NCI-H1417 treated with DMSO at 0.1 percent for 48 hours (cell line): ENCODE measurements around the gene GALNT15.

Source experiments
- DNase-seq: peaks from one replicate; lab custom pipeline; 2025; lab: John Stamatoyannopoulos, UW

GALNT15 gene

GRCh38 chr3:16253601-16254000, 79.1 kb downstream of the GALNT15 start:
- no peak for DNase-seq

- DNase-seq, result no peak
Measured at GRCh38 chr3:16254916-16255315, 80.4 kb downstream of the GALNT15 start.

- no peak for DNase-seq
Measured at GRCh38 chr3:16255326-16255725, 80.8 kb downstream of the GALNT15 start.

GRCh38 chr3:16255726-16256125, 81.2 kb downstream of the GALNT15 start:
- DNase-seq, result peak; percentile 84

DNA sequence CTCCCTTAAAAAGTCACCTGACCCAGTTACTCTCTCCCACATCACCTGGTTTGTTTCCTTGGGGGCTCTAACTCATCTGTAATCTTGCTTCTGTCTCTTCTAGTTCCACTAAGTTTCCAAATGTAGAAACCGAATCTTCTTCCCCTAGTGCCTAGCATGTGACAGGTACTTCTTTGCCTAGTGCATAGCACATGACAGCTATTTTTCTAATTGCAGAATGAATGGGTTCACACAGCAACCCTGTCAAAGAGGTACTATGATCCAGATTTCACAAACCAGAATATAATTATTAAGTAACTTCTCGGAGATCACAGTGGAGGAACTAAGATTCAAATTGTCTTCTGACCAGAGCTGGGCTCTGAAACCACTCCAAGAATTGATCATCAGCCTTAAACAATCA, 82.8 kb downstream of the GALNT15 start:
- no peak for DNase-seq

- no peak for DNase-seq
Measured at GRCh38 chr3:16258177-16258576, 83.7 kb downstream of the GALNT15 start.

DNA sequence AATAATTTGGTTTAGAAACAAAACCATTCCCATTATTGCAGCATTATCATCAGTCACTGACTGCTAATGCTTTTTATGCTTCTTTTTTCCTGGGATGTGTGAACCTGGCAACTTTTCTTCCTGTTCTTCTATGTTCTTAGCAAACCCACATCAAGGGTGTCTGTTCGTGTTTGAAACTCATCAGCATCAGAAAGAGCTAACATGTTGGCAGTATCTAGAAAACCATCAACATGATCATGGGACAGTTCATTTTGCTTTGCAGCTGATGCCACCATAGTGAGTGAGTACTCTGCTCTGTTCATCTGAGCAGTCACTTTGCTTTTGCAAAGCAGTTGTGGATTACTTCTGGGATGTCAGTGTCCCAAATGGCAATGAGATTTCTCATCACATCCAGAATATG, 84.4 kb downstream of the GALNT15 start:
- DNase-seq, result no peak

GRCh38 chr3:16260046-16260445, 85.6 kb downstream of the GALNT15 start:
- no peak for DNase-seq

DNA sequence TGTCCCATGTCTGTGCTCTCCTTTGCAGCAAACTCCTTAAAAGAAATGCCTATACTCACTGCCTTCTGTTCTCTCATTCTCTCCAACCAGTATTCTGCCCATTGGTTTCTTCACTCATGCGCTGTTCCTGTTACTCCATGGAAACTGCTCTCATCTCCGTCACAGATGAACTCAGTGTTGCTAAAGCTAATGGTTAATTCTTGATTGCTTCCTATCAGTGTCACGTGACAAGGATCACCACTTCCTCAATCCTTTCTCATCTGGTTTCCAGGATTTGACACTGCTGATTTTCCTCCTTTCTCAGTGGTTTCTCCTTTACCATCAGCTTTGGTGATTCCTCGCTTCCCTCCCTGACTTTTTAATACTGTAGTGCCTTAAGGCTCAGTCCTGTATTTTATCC, 87.7 kb downstream of the GALNT15 start:
- no peak for DNase-seq

- DNase-seq, result no peak
Measured at GRCh38 chr3:16264174-16264707, 89.8 kb downstream of the GALNT15 start.

- peak; percentile 65 for DNase-seq
Measured at GRCh38 chr3:16264708-16265454, 90.4 kb downstream of the GALNT15 start, which contains the start of the genes DPH3 and OXNAD1. Gene DPH3, minus strand, starts transcription at chr3:16264943. Its CDS starts 67 bp downstream, at chr3:16264876. Gene OXNAD1, plus strand, starts transcription at chr3:16265212. Its CDS starts 5,741 bp downstream, at chr3:16270953.

DNA sequence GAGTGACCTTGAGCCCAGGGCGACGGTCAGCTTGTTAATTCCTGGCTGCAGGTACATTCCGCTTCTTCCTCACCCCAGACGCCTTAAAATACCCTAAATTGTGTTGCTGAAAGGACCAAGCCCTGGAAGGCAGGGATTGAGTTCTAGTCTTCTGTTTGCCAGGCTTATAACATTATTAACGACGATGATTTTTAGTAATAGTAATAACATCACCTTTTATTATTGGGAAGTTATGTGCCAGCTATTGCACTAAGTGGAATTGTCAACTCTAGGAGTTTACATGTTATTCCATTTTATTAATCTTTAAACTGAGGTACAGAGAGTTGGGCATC, 90.9 kb downstream of the GALNT15 start:
- no peak for DNase-seq

- no peak for DNase-seq
Measured at GRCh38 chr3:16266714-16267113, 92.2 kb downstream of the GALNT15 start.

- DNase-seq, result no peak
Measured at GRCh38 chr3:16270855-16271254, 96.4 kb downstream of the GALNT15 start.

DNA sequence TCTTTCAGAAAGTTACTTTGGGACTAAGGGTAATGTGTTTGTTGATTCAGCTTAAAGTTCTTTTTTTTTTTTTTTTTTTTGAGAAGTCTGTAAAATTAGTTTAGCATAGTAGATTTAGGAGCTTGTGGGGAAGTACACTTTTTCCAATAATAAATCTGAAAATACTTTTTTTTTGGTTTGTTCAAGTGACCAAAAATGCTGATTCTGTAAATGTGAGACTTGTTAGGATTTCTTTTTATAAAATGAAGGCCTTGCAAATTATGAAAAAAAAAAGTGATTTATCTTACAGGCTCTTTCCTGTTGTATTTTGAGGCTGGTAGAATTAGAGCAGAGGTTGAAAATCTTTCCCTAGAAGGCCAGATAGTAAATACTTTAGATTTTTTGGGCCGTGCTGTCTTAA, 98.1 kb downstream of the GALNT15 start:
- DNase-seq, result no peak

DNA sequence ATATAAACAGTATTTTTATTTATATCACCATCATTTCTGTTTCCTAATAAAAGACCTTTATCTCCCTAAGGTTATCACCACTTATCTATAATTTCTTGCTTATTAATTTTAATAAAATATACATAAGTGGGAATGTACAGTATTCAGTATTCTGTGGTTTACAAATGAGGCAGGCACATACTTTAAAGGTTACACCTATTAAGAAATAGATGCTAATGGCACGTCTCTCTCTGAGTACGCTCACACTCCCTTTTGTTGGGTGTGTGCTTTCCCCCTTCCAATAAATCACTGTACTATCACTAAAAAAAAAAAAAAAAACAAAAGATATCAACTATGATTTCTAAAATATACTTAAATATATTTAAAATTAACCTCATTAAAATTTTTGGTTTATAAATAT, 99.4 kb downstream of the GALNT15 start:
- DNase-seq, result no peak

GRCh38 chr3:16277471-16277870, 103.0 kb downstream of the GALNT15 start:
- DNase-seq, result no peak

DNA sequence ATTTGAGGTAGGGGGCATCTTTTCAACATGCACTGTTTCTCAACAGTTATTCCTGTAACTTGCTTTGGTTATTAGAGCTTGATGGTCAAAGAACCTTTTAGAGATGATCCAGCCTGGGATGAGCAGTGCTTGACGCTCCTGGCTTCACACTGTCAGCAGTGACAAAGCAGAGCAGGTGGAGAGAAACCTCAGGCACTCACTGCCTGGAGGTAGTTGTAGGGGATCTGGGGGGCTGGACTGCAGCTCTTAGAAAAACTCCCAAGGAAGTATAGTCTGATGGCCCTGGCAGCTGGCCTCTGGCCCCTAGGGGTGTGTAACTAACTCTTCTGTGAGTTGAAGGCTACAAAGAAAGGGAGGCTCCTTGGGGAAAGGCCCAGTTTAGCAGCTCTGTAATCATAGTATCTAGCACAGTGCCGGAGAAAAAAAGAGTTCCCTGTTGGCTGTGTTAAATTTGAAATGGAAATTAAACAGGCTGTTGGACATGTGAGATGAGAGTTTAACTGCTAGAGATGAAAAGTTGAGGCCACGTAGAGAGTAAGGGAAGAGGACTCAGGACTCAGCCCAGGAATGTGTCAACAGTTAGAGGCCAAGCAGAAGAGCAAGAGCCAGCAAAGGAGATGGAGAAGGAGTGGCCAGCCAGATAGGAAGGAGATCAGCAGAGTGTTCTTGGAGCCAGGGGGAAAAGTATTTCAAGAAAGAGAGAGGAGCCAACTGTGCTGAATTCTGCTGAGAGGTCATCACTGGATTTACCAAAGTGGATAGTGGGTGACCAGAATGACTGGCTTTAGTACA, 104.7 kb downstream of the GALNT15 start:
- DNase-seq, result no peak

- DNase-seq, result no peak
Measured at GRCh38 chr3:16280671-16281070, 106.2 kb downstream of the GALNT15 start.
